HG02588 (cell line): ENCODE data around the gene CLMN.
"Not testable (repeated sequence)": the region's sequence is repeated elsewhere in the genome, so short reads cannot be mapped to it uniquely, and the experiment has no call there.

Experiments used
- ATAC-seq: cut with Tn5 transposase; IDR thresholded peaks from one replicate; pipeline ENCODE4 v1.9.1; 2021; ENCODE audit warnings: mild to moderate bottlenecking, moderate library complexity; ENCODE audit not compliant: unreplicated experiment

Gene CLMN

GRCh38 chr14:95142208-95142607 lies 177.5 kb downstream of the CLMN start:
- ATAC-seq, result no peak

- ATAC-seq, result no peak
These were observed 178.0 kb downstream of the CLMN start for GRCh38 chr14:95141684-95142083.

GRCh38 chr14:95140060-95140858 lies 179.4 kb downstream of the CLMN start:
- ATAC-seq, result no peak

GRCh38 chr14:95138876-95139275 lies 180.8 kb downstream of the CLMN start:
- no peak for ATAC-seq

GRCh38 chr14:95138455-95138854 lies 181.3 kb downstream of the CLMN start:
- ATAC-seq, result not testable (repeated sequence)

GRCh38 chr14:95137804-95138167 lies 181.9 kb downstream of the CLMN start:
- no peak for ATAC-seq

- ATAC-seq, result no peak
These were observed 182.4 kb downstream of the CLMN start for GRCh38 chr14:95137164-95137803.

- no peak for ATAC-seq
These were observed 183.1 kb downstream of the CLMN start for GRCh38 chr14:95136631-95137030.

- ATAC-seq, result no peak
These were observed 185.3 kb downstream of the CLMN start for GRCh38 chr14:95134304-95134933.

- no peak for ATAC-seq
These were observed 186.4 kb downstream of the CLMN start for GRCh38 chr14:95133282-95133681.

GRCh38 chr14:95132760-95133159 lies 186.9 kb downstream of the CLMN start:
- ATAC-seq, result no peak
